Transverse colon (tissue), 4 donors: Measurements from ENCODE around the gene SEMA3A. TPM values are rescaled to one million over a fixed set of nuclear protein-coding genes. Genes with fewer than 3 reads are reported as not detected.
A peak's percentile ranks its signal among the peaks of the same experiment; 100 is the strongest.
"Not testable (repeated sequence)": the region's sequence is repeated elsewhere in the genome, so short reads cannot be mapped to it uniquely, and the experiment has no call there.

ENCODE experiments used
- DNase-seq: peaks from one replicate; pipeline ENCODE4 v3.0.0-alpha.2; 2019
- H3K27ac ChIP-seq, 4 donors: fragments of 200-600 bp; sonication (generic); 2 replicates each; pipeline ENCODE4 v1.5.1; 2016 to 2018; ENCODE audit warnings: inconsistent platforms in 4 of 4
- H3K27me3 ChIP-seq: fragments of 200-600 bp; sonication (generic); 2 replicates; pipeline ENCODE4 v1.5.1; 2017; ENCODE audit warnings: inconsistent platforms
- H3K36me3 ChIP-seq, 4 donors: fragments of 200-600 bp; sonication (generic); 2 replicates each; pipeline ENCODE4 v1.5.1; 2017 to 2019; ENCODE audit warnings: inconsistent platforms in 4 of 4
- H3K4me1 ChIP-seq, 4 donors: fragments of 200-600 bp; sonication (generic); 2 replicates each; pipeline ENCODE4 v1.5.1; 2017 to 2020; ENCODE audit warnings: inconsistent platforms in 4 of 4
- H3K4me3 ChIP-seq, 4 donors: fragments of 200-600 bp; sonication (generic); 1 replicate in 1 of 4; 2 replicates in 3 of 4; pipeline versions ENCODE4 v1.5.1 to v1.6.1; 2017 to 2019; ENCODE audit warnings: inconsistent platforms in 4 of 4
- H3K9me3 ChIP-seq, 2 donors: fragments of 200-600 bp; sonication (generic); 2 replicates each; pipeline ENCODE4 v1.5.1; 2017 to 2019; ENCODE audit warnings: inconsistent platforms in 2 of 2
- EP300 ChIP-seq: sonication (generic); formaldehyde crosslinking; IDR thresholded peaks from one replicate; pipeline ENCODE4 v1.6.1; 2017; ENCODE audit warnings: antibody characterized with exemption, low read depth
- POLR2A ChIP-seq: fragments of 450-650 bp; IDR thresholded peaks from one replicate; pipeline ENCODE4 v1.6.1; 2016; ENCODE audit warnings: antibody characterized with exemption, mild to moderate bottlenecking, moderate library complexity
- POLR2AphosphoS5 ChIP-seq, 3 donors: sonication (generic); formaldehyde crosslinking; IDR thresholded peaks; one replicate each; pipeline ENCODE4 v1.6.1; 2016; ENCODE audit warnings: antibody characterized with exemption in 3 of 3
- WGBS, 2 donors: methylation state at CpG; one replicate each; pipeline ENCODE4 v1.1.5; 2018; ENCODE audit warnings: low coverage in 1 of 2; 5-methylcytosine and 5-hydroxymethylcytosine counted together
- in situ Hi-C, 4 donors: fragments of 200-750 bp; cut with MboI; loops; one replicate each; pipeline versions ENCODE4 v1.15.0 to v1.15.1; 2017; ENCODE audit warnings: low sequenced_read_pairs in 3 of 4, low pct_ligation_motif_present in 1 of 4, low pct_unique_long_range_greater_than_20kb in 1 of 4
- intact Hi-C: fragments of 100-400 bp; cut with DNase I; formaldehyde crosslinking; loops from one replicate; pipeline ENCODE4 v1.15.1; 2023; ENCODE audit warnings: low total_unique reads
- total RNA-seq, 4 donors: library from RNA; depleted of rRNA; stranded (reverse); fragments of >200 nt; gene quantifications; one replicate each; pipeline ENCODE4 v1.1.0, GENCODE V29; 2016
- TF ChIP-seq, protein P1 (sequence below), 5 experiments: fragments of 200-600 bp in 3 of 5; fragments of 450-650 bp in 2 of 5; sonication (generic) in 3 of 5; IDR thresholded peaks; 1 replicate in 2 of 5; 2 replicates in 3 of 5; pipeline ENCODE4 v1.5.1; 2016 to 2017; ENCODE audit warnings: antibody characterized with exemption in 5 of 5, inconsistent platforms in 3 of 5, mild to moderate bottlenecking in 2 of 5, moderate library complexity in 1 of 5

SEMA3A gene
- total RNA-seq, result 1 to 10 TPM in 3 of 4 donors, under 1 TPM in 1; 1.00 to 8.3 (median 4.7) TPM

DNA sequence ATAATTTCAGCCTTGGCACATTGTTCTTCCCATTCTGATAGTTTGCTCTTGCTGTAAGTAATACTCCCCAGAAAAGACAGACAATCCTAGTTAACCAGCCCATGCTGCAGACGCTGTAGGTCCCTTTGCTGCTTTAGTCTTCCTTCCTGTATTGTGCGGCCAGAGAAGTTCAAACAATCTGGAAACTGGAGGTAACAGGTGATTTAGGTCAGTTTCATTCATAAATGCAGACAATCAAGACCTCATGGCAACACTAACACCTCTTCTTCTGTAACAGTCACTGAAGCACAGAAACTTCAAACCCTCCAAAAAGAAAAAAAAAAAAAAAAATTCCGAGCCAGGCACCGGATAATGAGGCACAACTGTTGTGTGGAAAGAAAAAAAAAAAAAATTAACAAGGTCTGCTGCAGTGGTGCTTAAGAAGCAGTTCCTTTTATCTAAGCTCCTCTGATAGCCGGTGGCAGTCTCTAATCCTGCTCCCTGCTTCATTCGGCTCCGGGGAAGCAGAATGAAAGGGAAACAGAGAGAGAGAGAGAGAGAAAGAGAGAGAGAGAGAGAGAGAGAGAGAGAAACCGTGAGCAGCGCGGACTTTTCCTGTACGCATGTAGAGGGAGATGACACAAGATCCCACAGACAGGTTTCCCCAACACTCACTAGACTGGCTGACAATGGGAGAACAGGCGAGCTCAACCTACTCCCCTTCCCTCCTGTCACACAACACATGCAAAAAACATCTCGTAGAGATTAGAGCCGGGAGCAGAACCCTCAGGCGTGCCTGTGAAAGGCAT, at the start of gene SEMA3A:
SEMA3A (minus strand) TSS at position 306 of the 788 bp plus-strand sequence; CDS start at position 103, 203 bp downstream.
- peak within 1 kb of the TSS; percentile 25 to 54 (median 36) for H3K4me3 ChIP-seq
- no peaks in the 10 kb centered on the region for H3K9me3 ChIP-seq
- 0 to 1% methylated on average over 8 to 15 of the region's 15 CpGs for WGBS, 2 donors
- no peaks in the 10 kb centered on the region for H3K36me3 ChIP-seq
- H3K27ac ChIP-seq, result peak within 1 kb of the TSS; percentile 62 to 84 (median 66)
- H3K27me3 ChIP-seq, result no peaks in the 10 kb centered on the region
- H3K4me1 ChIP-seq, result no peaks in the 10 kb centered on the region
- TF ChIP-seq, protein P1, sequence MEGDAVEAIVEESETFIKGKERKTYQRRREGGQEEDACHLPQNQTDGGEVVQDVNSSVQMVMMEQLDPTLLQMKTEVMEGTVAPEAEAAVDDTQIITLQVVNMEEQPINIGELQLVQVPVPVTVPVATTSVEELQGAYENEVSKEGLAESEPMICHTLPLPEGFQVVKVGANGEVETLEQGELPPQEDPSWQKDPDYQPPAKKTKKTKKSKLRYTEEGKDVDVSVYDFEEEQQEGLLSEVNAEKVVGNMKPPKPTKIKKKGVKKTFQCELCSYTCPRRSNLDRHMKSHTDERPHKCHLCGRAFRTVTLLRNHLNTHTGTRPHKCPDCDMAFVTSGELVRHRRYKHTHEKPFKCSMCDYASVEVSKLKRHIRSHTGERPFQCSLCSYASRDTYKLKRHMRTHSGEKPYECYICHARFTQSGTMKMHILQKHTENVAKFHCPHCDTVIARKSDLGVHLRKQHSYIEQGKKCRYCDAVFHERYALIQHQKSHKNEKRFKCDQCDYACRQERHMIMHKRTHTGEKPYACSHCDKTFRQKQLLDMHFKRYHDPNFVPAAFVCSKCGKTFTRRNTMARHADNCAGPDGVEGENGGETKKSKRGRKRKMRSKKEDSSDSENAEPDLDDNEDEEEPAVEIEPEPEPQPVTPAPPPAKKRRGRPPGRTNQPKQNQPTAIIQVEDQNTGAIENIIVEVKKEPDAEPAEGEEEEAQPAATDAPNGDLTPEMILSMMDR (IDR thresholded peaks at IDR 0.05), result peak in 2 of 5 experiments; percentile 10 to 14
- peak; percentile 27 to 43 (median 30) for TF ChIP-seq POLR2AphosphoS5 (IDR thresholded peaks at IDR 0.05)
- TF ChIP-seq EP300, result no peak
- peak; percentile 19 for TF ChIP-seq POLR2A
- in situ Hi-C loops, result loop anchor here in 2 of 4 donors (10.0 to 25.0 kb wide), 2 partner anchors 210 to 818 kb away; no protein-coding TSS in a partner anchor
- peak; percentile 18 for DNase-seq
- intact Hi-C loops, result loop anchor here (10.0 kb wide), 1 partner anchor 120 kb away; no protein-coding TSS in a partner anchor

DNA sequence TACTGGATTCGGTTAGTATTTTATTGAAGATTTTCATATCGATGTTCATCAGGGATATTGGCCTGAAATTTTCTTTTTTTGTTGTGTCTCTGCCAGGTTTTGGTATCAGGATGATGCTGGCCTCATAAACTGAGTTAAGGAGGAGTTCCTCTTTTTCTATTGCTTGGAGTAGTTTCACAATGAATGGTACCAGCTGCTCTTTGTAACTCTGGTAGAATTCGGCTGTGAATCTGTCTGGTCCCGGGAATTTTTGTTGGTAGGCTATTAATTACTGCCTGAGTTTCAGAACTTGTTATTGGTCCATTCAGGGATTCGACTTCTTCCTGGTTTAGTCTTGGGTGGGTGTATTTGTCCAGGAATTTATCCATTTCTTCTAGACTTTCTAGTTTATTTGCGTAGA, 48.4 kb upstream of the SEMA3A start:
- H3K27ac ChIP-seq, intact Hi-C loops, H3K4me1 ChIP-seq, H3K27me3 ChIP-seq, H3K36me3 ChIP-seq, in situ Hi-C loops, H3K4me3 ChIP-seq, DNase-seq, H3K9me3 ChIP-seq: not testable (repeated sequence)
- WGBS, 2 donors, result 81 to 87% methylated on average over 6 of the region's 6 CpGs

DNA sequence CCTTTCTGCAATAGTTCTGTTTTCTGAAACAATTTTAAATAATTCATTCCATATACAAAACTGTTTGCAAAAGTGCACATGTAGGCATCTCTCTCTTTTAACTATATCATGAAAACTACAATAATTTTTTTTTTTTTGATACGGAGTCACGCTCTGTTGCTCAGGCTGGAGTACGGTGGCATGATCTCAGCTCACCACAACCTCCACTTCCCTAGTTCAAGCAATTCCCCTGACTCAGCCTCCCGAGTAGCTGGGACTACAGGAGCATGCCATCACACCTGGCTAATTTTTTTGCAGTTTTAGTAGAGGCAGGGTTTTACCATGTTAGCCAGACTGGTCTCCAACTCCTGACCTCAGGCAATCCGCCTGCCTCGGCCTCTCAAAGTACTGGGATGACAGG, 44.0 kb upstream of the SEMA3A start:
- intact Hi-C loops, result no loop called here
- H3K36me3 ChIP-seq, result no peaks in the 10 kb centered on the region
- no peak overlapping the region for H3K4me3 ChIP-seq
- DNase-seq, result no peak
- H3K4me1 ChIP-seq, result no peaks in the 10 kb centered on the region
- no peaks in the 10 kb centered on the region for H3K9me3 ChIP-seq
- no peak for TF ChIP-seq POLR2AphosphoS5 (IDR thresholded peaks at IDR 0.05)
- TF ChIP-seq, protein P1 (IDR thresholded peaks at IDR 0.05), result no peak
- no peak for TF ChIP-seq EP300
- TF ChIP-seq POLR2A, result no peak
- H3K27me3 ChIP-seq, result no peaks in the 10 kb centered on the region
- WGBS, 2 donors, result 79 to 93% methylated on average over 5 to 6 of the region's 6 CpGs
- no peak overlapping the region for H3K27ac ChIP-seq
- in situ Hi-C loops, result no loop called here

DNA sequence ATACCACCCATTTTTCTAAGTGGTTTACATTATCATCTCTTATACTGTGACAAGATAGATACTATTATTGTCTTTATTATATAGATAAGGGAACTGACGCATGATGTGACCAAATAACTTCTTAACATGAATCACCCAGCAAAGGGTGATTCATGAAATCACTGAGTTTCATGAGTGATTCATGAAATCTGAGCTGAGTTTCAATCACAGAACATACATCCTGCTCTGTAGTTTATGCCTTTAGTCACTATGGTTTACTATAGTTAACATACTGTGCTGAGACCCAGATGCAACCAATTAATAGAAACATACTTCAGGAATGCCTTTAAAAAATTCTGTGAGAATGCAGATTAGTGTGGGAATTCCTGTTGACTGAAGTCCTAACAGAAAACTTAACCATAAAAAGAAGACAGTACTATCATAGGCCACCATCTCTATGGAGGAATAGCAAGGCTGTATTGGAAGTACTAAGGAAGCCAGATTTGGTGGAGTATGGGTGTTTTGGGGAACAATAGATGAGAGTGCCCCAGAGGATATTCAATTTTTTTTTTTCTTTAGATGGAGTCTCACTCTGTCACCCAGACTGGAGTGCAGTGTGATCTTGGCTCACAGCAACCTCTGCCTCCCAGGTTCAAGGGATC, 43.1 kb upstream of the SEMA3A start:
- no peak for TF ChIP-seq EP300
- TF ChIP-seq POLR2AphosphoS5 (IDR thresholded peaks at IDR 0.05), result no peak
- TF ChIP-seq, protein P1 (IDR thresholded peaks at IDR 0.05), result no peak
- TF ChIP-seq POLR2A, result no peak
- DNase-seq, result no peak
- no peaks in the 10 kb centered on the region for H3K36me3 ChIP-seq
- 78 to 100% methylated on average over 1 of the region's 1 CpG for WGBS, 2 donors
- H3K27me3 ChIP-seq, result no peaks in the 10 kb centered on the region
- intact Hi-C loops (no loop called here), in situ Hi-C loops (no loop called here)
- H3K4me3 ChIP-seq, result no peak overlapping the region
- no peaks in the 10 kb centered on the region for H3K4me1 ChIP-seq
- no peaks in the 10 kb centered on the region for H3K9me3 ChIP-seq
- no peak overlapping the region for H3K27ac ChIP-seq
